Smooth muscle cell (in vitro differentiated cells): Measurements from ENCODE around the gene DMGDH. TPM values are rescaled to one million over a fixed set of nuclear protein-coding genes. Genes with fewer than 3 reads are reported as not detected.

Source experiments
- DNase-seq: peaks from one replicate; lab custom pipeline; 2025; ENCODE audit not compliant: unreplicated experiment; lab: John Stamatoyannopoulos, UW
- H2AFZ ChIP-seq: fragments of 200-600 bp; sonication (generic); 2 replicates; pipeline ENCODE4 v1.6.0; 2016; ENCODE audit warnings: antibody characterized with exemption, low read depth, mild to moderate bottlenecking
- H3F3A ChIP-seq: fragments of 200-600 bp; sonication (generic); 2 replicates; pipeline ENCODE4 v1.6.0; 2017; ENCODE audit warnings: antibody characterized with exemption, low read depth
- H3K27ac ChIP-seq: fragments of 200-600 bp; sonication (generic); 2 replicates; pipeline ENCODE4 v1.5.1; 2016; ENCODE audit warnings: low read depth, mild to moderate bottlenecking
- H3K27me3 ChIP-seq: fragments of 200-600 bp; sonication (generic); 2 replicates; pipeline ENCODE4 v1.6.1; 2016; ENCODE audit warnings: low read depth, mild to moderate bottlenecking
- H3K36me3 ChIP-seq: fragments of 200-600 bp; sonication (generic); 2 replicates; pipeline ENCODE4 v1.5.1; 2016; ENCODE audit warnings: low read depth
- H3K4me1 ChIP-seq: fragments of 200-600 bp; sonication (generic); 2 replicates; pipeline ENCODE4 v1.5.1; 2016; ENCODE audit warnings: low read depth
- H3K4me2 ChIP-seq: fragments of 200-600 bp; sonication (generic); 2 replicates; pipeline ENCODE4 v1.6.0; 2016; ENCODE audit warnings: mild to moderate bottlenecking
- H3K4me3 ChIP-seq: fragments of 200-600 bp; sonication (generic); 2 replicates; pipeline ENCODE4 v1.5.1; 2016; ENCODE audit warnings: mild to moderate bottlenecking
- H3K79me2 ChIP-seq: fragments of 200-600 bp; sonication (generic); 2 replicates; pipeline ENCODE4 v1.6.0; 2016; ENCODE audit warnings: low read depth, mild to moderate bottlenecking
- H3K9ac ChIP-seq: fragments of 200-600 bp; sonication (generic); 2 replicates; pipeline ENCODE4 v1.6.0; 2016; ENCODE audit warnings: low read depth
- H3K9me3 ChIP-seq: fragments of 200-600 bp; sonication (generic); replicated peaks from 2 replicates; pipeline ENCODE4 v1.5.1; 2016; ENCODE audit warnings: low read depth
- H4K20me1 ChIP-seq: fragments of 200-600 bp; sonication (generic); 2 replicates; pipeline ENCODE4 v1.6.0; 2016; ENCODE audit warnings: low read depth
- WGBS: methylation state at CpG from one replicate; pipeline ENCODE4 v1.1.7; 2016; ENCODE audit warnings: low lambda C conversion rate; 5-methylcytosine and 5-hydroxymethylcytosine counted together
- polyA plus RNA-seq: library from polyadenylated mRNA; unstranded; fragments of >200 nt; fragmentation: Nextera tagmentation; extraction: Ambion mirVana; gene quantifications from 2 replicates; pipeline ENCODE4 v1.2.1, GENCODE V29; 2016
- total RNA-seq: library from RNA; depleted of rRNA; stranded (reverse); fragments of >200 nt; gene quantifications from 2 replicates; pipeline ENCODE4 v1.2.3, GENCODE V29; 2014
- TF ChIP-seq, protein P1 (sequence below): fragments of 200-600 bp; sonication (generic); IDR thresholded peaks from 2 replicates; pipeline ENCODE4 v1.5.1; 2017; ENCODE audit warnings: borderline replicate concordance, mild to moderate bottlenecking, antibody characterized with exemption; ENCODE audit not compliant: insufficient read depth, poor library complexity, severe bottlenecking

DMGDH gene
- total and polyA plus RNA-seq, 2 experiments from 2014 or later, result 0.07 TPM; not detected in 1

DNA sequence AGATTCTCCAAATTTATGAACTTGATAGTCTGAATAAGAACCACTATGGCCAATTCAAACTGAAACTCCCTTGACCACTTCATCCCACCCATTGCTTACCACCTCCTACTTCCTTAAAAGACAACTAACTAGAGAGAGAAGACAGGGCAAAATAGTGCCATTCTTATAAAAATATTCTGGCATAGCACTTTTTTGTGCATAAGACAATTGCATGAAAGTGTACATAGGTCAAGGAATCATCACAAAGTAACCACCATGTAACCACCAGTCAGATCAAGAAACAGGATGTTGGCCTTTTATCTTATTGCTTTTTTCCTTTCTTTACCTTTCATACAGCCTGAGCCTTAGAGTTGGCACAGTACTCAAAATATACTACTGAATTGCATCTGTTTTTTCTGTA, 76.3 kb downstream of the DMGDH start:
- no peak overlapping the region for H2AFZ ChIP-seq
- H4K20me1 ChIP-seq, result no peaks in the 10 kb centered on the region
- no peak for DNase-seq
- H3K27me3 ChIP-seq, result no peaks in the 10 kb centered on the region
- TF ChIP-seq, protein P1, sequence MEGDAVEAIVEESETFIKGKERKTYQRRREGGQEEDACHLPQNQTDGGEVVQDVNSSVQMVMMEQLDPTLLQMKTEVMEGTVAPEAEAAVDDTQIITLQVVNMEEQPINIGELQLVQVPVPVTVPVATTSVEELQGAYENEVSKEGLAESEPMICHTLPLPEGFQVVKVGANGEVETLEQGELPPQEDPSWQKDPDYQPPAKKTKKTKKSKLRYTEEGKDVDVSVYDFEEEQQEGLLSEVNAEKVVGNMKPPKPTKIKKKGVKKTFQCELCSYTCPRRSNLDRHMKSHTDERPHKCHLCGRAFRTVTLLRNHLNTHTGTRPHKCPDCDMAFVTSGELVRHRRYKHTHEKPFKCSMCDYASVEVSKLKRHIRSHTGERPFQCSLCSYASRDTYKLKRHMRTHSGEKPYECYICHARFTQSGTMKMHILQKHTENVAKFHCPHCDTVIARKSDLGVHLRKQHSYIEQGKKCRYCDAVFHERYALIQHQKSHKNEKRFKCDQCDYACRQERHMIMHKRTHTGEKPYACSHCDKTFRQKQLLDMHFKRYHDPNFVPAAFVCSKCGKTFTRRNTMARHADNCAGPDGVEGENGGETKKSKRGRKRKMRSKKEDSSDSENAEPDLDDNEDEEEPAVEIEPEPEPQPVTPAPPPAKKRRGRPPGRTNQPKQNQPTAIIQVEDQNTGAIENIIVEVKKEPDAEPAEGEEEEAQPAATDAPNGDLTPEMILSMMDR, result no peak
- no peak overlapping the region for H3K9ac ChIP-seq
- no peaks in the 10 kb centered on the region for H3K4me1 ChIP-seq
- H3K4me3 ChIP-seq, result no peak overlapping the region
- no peaks in the 10 kb centered on the region for H3K9me3 ChIP-seq
- no peak overlapping the region for H3K4me2 ChIP-seq
- no peaks in the 10 kb centered on the region for H3F3A ChIP-seq
- H3K79me2 ChIP-seq, result no peaks in the 10 kb centered on the region
- H3K27ac ChIP-seq, result no peak overlapping the region
- H3K36me3 ChIP-seq, result no peaks in the 10 kb centered on the region

DNA sequence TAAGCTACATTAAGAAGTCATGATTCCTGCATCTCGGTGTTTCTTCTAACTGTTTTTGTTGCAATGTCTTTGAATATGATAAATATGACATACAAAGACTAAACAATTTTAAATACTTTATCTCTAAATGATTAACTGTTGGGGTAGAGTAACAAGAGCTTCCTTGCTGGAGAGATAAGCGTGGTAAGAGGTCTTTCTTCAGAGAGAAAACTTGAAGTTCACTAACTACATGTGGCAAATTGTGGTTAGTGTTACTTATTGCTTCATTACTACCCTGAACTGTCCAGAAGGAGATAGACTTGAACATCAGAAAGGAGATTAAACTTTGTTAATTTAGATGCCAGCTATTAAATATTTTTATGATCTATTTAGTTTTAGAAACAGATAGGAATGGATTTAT, 77.3 kb downstream of the DMGDH start:
- no peaks in the 10 kb centered on the region for H3K79me2 ChIP-seq
- no peaks in the 10 kb centered on the region for H4K20me1 ChIP-seq
- no peak overlapping the region for H2AFZ ChIP-seq
- TF ChIP-seq, protein P1, result no peak
- DNase-seq, result no peak
- no peak overlapping the region for H3K4me3 ChIP-seq
- no peaks in the 10 kb centered on the region for H3K27me3 ChIP-seq
- H3K27ac ChIP-seq, result no peak overlapping the region
- no peaks in the 10 kb centered on the region for H3K9me3 ChIP-seq
- H3F3A ChIP-seq, result no peaks in the 10 kb centered on the region
- no peaks in the 10 kb centered on the region for H3K36me3 ChIP-seq
- H3K9ac ChIP-seq, result no peak overlapping the region
- WGBS, result 53% methylated on average over 2 of the region's 2 CpGs
- H3K4me2 ChIP-seq, result no peak overlapping the region
- no peaks in the 10 kb centered on the region for H3K4me1 ChIP-seq

DNA sequence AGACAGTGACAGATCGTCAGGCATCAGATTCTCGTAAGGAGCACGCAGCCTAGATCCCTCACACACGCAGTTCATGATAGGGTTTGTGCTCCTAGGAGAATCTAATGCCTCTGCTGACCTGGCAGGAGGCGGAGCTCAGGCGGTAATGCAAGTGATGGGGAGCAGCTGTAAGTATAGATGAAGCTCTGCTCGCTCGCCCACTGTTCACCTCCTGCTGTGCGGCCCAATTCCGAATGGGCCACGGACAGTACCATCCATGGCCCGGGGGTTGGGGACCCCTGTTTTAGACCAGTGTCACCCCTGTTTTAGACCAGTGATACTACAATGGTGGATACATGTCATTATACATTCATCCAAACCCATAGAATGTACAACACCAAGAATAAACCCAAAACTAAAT, 80.4 kb downstream of the DMGDH start:
- no peaks in the 10 kb centered on the region for H3K36me3 ChIP-seq
- peaks cover 8% of the 10 kb centered on the region for H3K4me1 ChIP-seq
- peaks cover 8% of the 10 kb centered on the region for H3K27me3 ChIP-seq
- H3K27ac ChIP-seq, result no peak overlapping the region
- H4K20me1 ChIP-seq, result no peaks in the 10 kb centered on the region
- TF ChIP-seq, protein P1, result no peak
- no peak overlapping the region for H2AFZ ChIP-seq
- no peak overlapping the region for H3K9ac ChIP-seq
- H3F3A ChIP-seq, result no peaks in the 10 kb centered on the region
- H3K9me3 ChIP-seq, result no peaks in the 10 kb centered on the region
- DNase-seq, result no peak
- no peak overlapping the region for H3K4me3 ChIP-seq
- H3K79me2 ChIP-seq, result no peaks in the 10 kb centered on the region
- no peak overlapping the region for H3K4me2 ChIP-seq
- WGBS, result 89% methylated on average over 12 of the region's 12 CpGs

DNA sequence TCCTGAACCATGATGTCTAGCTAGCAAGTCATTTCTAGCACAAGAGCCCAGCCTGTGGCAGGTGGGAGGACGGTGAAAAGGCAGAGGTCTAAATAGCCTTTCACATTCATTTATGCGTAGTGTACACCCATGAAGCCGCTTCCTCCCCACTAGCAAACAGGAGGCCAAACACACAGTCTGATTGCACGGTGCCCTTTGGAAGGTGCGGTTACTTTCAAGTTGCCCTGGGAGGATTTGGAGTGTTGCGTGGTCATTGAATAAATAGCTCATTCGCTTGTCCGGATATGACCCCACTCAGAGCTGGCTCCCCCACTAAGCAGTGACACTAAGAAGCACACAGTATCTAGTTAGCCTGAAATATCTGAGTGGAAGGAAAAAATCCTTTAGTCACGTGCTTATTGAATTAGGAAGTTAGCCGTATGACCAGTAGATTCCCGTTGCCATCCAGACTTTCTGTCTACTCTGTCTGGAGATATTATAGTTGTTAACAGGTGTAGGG, 83.7 kb downstream of the DMGDH start:
- peak overlapping the region; percentile 90 for H3K4me3 ChIP-seq
- H3F3A ChIP-seq, result no peaks in the 10 kb centered on the region
- no peak for DNase-seq
- TF ChIP-seq, protein P1, result no peak
- H3K9me3 ChIP-seq, result no peaks in the 10 kb centered on the region
- peaks cover 6% of the 10 kb centered on the region for H3K79me2 ChIP-seq
- peak overlapping the region; percentile 84 for H3K4me2 ChIP-seq
- no peak overlapping the region for H3K27ac ChIP-seq
- no peak overlapping the region for H3K9ac ChIP-seq
- H4K20me1 ChIP-seq, result no peaks in the 10 kb centered on the region
- peaks cover 8% of the 10 kb centered on the region for H3K27me3 ChIP-seq
- no peaks in the 10 kb centered on the region for H3K36me3 ChIP-seq
- 38% methylated on average over 11 of the region's 11 CpGs for WGBS
- peak overlapping the region; percentile 98 for H2AFZ ChIP-seq
- peaks cover 15% of the 10 kb centered on the region for H3K4me1 ChIP-seq
